GM12801 (cell line): Measurements from ENCODE around the gene NMB.

Source experiments
- TF ChIP-seq, protein P1 (sequence below): IDR thresholded peaks from one replicate; pipeline ENCODE4 v1.5.1; 2011; ENCODE audit warnings: control low read depth; ENCODE audit not compliant: insufficient read length; ENCODE audit errors: extremely low read depth

Gene NMB

DNA sequence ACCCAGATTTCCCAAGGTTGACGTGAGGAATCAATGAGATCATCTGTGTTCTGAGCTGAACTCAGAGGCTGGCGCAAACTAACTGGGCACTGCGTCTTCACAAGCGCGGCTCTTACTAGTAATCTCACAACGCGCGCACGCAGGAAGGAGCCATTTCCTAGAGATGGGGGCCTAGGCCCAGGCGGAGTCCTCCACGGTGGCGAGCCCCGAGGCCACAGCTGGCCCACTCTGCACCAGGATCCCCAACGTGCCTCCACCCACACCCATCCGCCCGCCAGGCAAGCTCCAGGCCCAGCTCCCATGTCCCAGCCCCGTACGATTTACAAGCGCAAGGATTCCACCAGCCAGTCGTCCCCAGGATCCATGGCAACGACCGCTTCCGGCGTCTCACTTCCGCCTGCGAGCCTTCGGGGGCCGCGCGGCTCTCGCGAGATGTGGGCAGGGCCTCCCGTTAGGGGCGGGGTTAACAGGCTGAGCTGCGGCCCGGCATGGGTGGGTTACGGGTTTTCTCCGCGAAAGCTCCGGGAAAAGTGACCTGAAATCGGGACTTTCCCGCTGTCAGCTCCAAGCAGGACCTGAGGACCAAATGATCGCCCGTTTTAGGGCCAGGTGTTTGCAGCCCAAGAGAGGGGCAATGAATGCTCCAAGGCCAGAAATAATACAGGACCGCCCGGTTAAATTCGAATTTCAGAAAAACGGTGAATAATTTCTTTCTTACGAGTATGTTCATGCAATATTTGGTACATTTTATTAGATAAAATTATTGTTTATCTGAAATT is 3.9 kb downstream of the NMB start, which contains the start of gene WDR73:
Gene WDR73, minus strand, starts transcription at position 374 of the 779 bp plus-strand sequence. Its CDS starts 9 bp downstream, at position 365.
- TF ChIP-seq, protein P1, sequence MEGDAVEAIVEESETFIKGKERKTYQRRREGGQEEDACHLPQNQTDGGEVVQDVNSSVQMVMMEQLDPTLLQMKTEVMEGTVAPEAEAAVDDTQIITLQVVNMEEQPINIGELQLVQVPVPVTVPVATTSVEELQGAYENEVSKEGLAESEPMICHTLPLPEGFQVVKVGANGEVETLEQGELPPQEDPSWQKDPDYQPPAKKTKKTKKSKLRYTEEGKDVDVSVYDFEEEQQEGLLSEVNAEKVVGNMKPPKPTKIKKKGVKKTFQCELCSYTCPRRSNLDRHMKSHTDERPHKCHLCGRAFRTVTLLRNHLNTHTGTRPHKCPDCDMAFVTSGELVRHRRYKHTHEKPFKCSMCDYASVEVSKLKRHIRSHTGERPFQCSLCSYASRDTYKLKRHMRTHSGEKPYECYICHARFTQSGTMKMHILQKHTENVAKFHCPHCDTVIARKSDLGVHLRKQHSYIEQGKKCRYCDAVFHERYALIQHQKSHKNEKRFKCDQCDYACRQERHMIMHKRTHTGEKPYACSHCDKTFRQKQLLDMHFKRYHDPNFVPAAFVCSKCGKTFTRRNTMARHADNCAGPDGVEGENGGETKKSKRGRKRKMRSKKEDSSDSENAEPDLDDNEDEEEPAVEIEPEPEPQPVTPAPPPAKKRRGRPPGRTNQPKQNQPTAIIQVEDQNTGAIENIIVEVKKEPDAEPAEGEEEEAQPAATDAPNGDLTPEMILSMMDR: no peak

DNA sequence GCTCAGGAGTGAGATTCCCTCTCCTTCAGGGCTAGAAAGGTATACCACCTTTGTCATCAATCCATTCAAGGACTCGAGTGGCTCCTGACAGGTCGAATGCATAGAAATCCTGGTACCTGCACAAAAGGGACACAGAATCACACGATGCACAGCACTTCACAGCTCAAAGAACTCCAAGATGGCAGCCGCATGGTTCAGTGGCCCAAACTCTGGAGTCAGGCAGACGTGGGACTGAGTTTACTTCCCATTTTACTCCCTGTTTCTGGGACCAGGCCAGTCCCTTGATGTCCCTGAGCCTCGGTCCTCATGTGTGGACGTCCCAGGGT is 4.5 kb downstream of the NMB start:
- TF ChIP-seq, protein P1: no peak

DNA sequence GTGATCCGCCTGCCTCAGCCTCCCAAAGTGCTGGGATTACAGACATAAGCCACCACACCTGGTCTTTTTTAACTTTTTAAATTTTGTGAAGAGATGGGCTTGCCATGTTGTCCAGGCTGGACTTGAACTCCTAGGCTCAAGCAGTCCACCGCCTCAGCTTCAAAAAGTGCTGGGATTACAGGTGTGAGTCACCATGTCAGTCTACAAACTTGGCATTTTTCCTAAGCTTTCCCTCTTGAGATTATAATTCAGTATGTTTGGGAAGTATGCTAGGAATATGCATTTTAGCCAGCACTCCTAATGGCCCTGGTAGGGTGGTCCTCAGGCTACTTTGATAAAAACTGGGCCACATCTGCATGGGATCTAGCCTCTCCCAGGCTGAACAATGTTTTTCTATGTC is 8.3 kb downstream of the NMB start:
- TF ChIP-seq, protein P1: no peak

DNA sequence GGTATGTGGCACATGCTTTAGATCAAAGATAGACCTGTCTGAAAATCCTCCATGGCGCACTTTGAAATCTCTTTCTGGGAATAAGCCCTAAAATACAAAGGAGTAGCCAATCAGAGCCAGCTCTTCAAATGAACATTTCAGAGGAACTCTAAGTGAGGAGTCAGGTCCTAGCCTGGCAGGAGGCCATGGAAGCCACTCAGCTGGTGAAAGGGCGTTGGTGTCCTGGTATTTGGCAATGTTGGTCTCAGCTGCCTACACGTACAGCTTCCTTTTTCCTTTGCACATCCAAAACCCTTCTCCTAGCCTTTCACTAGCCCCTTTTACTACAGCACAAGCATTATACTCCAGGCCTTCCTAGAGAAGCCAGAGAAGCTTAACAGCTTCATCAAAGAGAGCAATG is 9.5 kb downstream of the NMB start:
- TF ChIP-seq, protein P1: no peak

DNA sequence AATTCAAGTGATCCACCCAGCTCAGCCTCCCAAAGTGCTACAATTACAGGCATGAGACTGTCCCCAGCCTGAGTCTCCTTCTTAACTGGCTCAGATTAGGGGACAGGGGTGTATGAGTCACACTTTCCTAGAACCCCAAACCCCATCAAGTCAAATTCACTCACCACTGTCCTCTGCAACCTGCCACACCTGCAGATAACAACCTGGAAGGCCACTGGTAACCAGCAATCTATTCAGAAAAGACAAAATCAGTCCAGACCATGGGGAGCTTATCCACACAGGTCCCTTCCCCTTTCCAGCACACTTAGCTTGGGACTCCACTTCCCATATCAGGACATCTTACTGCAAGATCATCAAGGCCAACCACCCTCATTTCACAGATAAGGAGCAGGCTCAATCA is 10.3 kb downstream of the NMB start:
- TF ChIP-seq, protein P1: no peak

DNA sequence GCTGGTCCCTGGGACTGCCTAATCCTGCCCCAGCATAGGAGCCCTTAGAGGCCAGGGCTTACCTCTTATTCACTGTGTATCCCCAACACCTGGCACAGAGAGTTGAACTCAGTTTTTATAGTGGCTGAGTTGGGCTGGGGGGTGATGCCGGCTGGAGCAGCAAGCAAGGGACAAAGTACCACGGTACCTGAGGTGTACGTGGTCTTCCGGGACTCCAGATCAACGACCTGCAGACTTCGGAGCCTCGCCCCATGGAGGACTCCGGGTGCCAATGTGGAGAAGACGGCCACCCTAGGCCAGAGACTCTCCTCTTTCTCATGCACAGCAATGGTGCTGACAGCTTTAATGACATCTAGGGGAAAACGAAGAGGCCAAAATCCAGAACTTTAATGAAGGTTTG is 12.0 kb downstream of the NMB start:
- TF ChIP-seq, protein P1: no peak

DNA sequence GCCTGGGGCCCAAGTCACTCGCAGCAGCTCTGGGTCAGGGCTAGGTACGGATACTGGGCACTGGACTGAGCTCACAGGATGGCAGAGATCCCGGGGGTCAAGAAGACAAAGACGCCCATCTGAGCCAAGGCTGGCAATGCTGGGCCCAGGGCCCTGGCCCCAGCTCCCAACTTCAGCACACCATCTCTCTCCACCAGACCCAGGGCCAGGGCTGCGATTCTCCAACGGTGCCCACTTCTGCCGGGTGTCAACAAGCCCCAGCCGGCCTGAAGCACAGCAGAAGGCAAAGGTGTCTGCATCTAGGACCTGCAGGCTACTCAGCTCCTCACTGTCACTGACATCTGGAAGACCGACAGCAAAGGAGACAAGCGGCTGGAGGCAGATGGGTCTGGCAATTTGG is 12.5 kb downstream of the NMB start:
- TF ChIP-seq, protein P1: no peak

DNA sequence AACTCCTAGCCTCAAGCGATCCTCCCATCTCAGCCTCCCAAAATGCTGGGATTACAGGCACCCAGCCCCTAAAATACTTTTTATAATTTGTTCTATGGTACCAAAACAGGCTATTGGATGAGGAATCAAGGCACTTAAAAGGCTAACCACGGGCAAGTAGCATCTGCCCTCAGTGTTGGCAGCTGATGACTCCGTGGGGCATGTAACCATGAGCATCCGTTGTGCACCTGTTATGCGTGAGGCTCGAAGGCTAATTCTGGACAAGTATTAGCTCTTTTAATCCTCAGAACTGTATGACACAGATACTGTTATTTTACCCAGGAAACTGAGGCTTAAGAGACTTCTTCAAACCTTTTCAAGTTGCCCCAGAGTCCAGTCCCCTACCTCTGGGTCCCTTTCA is 14.2 kb downstream of the NMB start:
- TF ChIP-seq, protein P1: no peak
